ENCODE data around the gene VTI1B.

DNA sequence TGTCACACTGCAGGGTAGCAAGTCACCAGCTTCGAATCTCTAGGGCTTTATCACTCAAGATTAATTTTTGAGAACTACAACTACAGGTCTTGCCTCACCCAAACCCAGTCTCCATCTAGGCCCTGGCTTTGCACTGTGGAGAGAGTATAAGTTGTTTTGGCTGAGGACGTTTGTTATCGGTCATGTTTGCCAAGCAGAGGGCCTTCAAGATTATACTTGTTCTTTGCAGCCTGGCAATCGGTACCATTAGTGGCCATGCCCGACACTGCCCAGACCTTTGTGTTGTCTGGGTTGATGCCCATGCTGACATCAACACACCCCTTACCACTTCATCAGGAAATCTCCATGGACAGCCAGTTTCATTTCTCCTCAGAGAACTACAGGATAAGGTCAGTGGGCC lies 29.0 kb downstream of the VTI1B start:
- TF ChIP-seq, protein P1, sequence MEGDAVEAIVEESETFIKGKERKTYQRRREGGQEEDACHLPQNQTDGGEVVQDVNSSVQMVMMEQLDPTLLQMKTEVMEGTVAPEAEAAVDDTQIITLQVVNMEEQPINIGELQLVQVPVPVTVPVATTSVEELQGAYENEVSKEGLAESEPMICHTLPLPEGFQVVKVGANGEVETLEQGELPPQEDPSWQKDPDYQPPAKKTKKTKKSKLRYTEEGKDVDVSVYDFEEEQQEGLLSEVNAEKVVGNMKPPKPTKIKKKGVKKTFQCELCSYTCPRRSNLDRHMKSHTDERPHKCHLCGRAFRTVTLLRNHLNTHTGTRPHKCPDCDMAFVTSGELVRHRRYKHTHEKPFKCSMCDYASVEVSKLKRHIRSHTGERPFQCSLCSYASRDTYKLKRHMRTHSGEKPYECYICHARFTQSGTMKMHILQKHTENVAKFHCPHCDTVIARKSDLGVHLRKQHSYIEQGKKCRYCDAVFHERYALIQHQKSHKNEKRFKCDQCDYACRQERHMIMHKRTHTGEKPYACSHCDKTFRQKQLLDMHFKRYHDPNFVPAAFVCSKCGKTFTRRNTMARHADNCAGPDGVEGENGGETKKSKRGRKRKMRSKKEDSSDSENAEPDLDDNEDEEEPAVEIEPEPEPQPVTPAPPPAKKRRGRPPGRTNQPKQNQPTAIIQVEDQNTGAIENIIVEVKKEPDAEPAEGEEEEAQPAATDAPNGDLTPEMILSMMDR (conservative IDR thresholded peaks at IDR 0.05; ENCODE audit: low read length) = no peak
- TF ChIP-seq EZH2phosphoT487 (IDR thresholded peaks at IDR 0.05; ENCODE audit: borderline replicate concordance, low read depth, low read length) = no peak

Data from OCI-LY7 (cell line).